ENCODE measurements around the gene C1QTNF6. TPM values are rescaled to one million over a fixed set of nuclear protein-coding genes. Genes with fewer than 3 reads are reported as not detected.

The C1QTNF6 gene
- total and polyA plus RNA-seq, 5 donors from 2014 or later, result 1.6 to 13.6 (median 2.1) TPM

- H3K27ac Mint-ChIP-seq, result peak overlapping the region; percentile 38 to 89 (median 55)
- peaks cover 54% of the 10 kb centered on the region for H3K4me1 ChIP-seq (ENCODE audit: control insufficient read depth, insufficient read depth, low read length, poor library complexity, severe bottlenecking)
- ATAC-seq (ENCODE audit: low read depth in 2 of 2), result no peak
Measured at GRCh38 chr22:37140686-37141323, 47.2 kb downstream of the C1QTNF6 start.

GRCh38 chr22:37139762-37140161, 48.3 kb downstream of the C1QTNF6 start:
- Histone ChIP-seq H3K27me3 (ENCODE audit: control insufficient read depth, insufficient read depth, low read length) (no peaks in the 10 kb centered on the region), H3K27ac (ENCODE audit: insufficient read depth, low read length, poor library complexity, severe bottlenecking) (peak overlapping the region; percentile 59), H3K4me3 (ENCODE audit: low read depth, low read length) (no peak overlapping the region), H3K36me3 (ENCODE audit: control insufficient read depth, insufficient read depth, low read length) (peaks cover 93% of the 10 kb centered on the region), H3K9me3 (ENCODE audit: control insufficient read depth in 2 of 2, low read length in 2 of 2) (no peaks in the 10 kb centered on the region), H3K4me1 (ENCODE audit: control insufficient read depth, insufficient read depth, low read length, poor library complexity, severe bottlenecking) (peaks cover 44% of the 10 kb centered on the region)
- Mint-ChIP-seq H3K27me3 (peaks cover 6% of the 10 kb centered on the region), H3K9me3 (no peaks in the 10 kb centered on the region), H3K4me3 (no peak overlapping the region), H3K4me1 (peaks cover 0 to 73% (median 30%) of the 10 kb centered on the region in 4 donors), H3K36me3 (peaks cover 53% of the 10 kb centered on the region), H3K27ac (peak overlapping the region in 2 of 3 donors; percentile 89 to 94)
- DNase-seq (no peak), ATAC-seq (ENCODE audit: low read depth in 2 of 2) (peak in 1 of 2 donors; percentile 34)

More at GRCh38 chr22:37140686-37141323, 47.2 kb downstream of the C1QTNF6 start:
- no peak for DNase-seq
- H3K27me3 ChIP-seq (ENCODE audit: control insufficient read depth, insufficient read depth, low read length), result no peaks in the 10 kb centered on the region
- H3K27me3 Mint-ChIP-seq, result peaks cover 6% of the 10 kb centered on the region
- H3K9me3 ChIP-seq (ENCODE audit: control insufficient read depth in 2 of 2, low read length in 2 of 2), result no peaks in the 10 kb centered on the region
- H3K9me3 Mint-ChIP-seq, result no peaks in the 10 kb centered on the region
- H3K27ac ChIP-seq (ENCODE audit: insufficient read depth, low read length, poor library complexity, severe bottlenecking), result peak overlapping the region; percentile 59
- H3K4me1 Mint-ChIP-seq, result peaks cover 0 to 82% (median 36%) of the 10 kb centered on the region in 4 donors
- no peak overlapping the region for H3K4me3 ChIP-seq (ENCODE audit: low read depth, low read length)
- H3K4me3 Mint-ChIP-seq, result peak overlapping the region in 3 of 4 donors; percentile 19 to 77 (median 52)
- H3K36me3 ChIP-seq (ENCODE audit: control insufficient read depth, insufficient read depth, low read length), result peaks cover 85% of the 10 kb centered on the region
- peaks cover 50% of the 10 kb centered on the region for H3K36me3 Mint-ChIP-seq

GRCh38 chr22:37138849-37139561, 49.0 kb downstream of the C1QTNF6 start:
- H3K9me3 ChIP-seq (ENCODE audit: control insufficient read depth in 2 of 2, low read length in 2 of 2), result no peaks in the 10 kb centered on the region
- H3K27me3 Mint-ChIP-seq, result peaks cover 6% of the 10 kb centered on the region
- H3K4me1 ChIP-seq (ENCODE audit: control insufficient read depth, insufficient read depth, low read length, poor library complexity, severe bottlenecking), result peaks cover 36% of the 10 kb centered on the region
- no peaks in the 10 kb centered on the region for H3K9me3 Mint-ChIP-seq
- H3K27me3 ChIP-seq (ENCODE audit: control insufficient read depth, insufficient read depth, low read length), result no peaks in the 10 kb centered on the region
- peak overlapping the region; percentile 59 for H3K27ac ChIP-seq (ENCODE audit: insufficient read depth, low read length, poor library complexity, severe bottlenecking)
- peaks cover 96% of the 10 kb centered on the region for H3K36me3 ChIP-seq (ENCODE audit: control insufficient read depth, insufficient read depth, low read length)
- no peak overlapping the region for H3K4me3 ChIP-seq (ENCODE audit: low read depth, low read length)
- ATAC-seq (ENCODE audit: low read depth in 2 of 2), result no peak
- DNase-seq, result no peak
- H3K4me1 Mint-ChIP-seq, result peaks cover 0 to 68% (median 27%) of the 10 kb centered on the region in 4 donors
- peak overlapping the region; percentile 89 to 99 (median 94) for H3K27ac Mint-ChIP-seq
- H3K4me3 Mint-ChIP-seq, result peak overlapping the region in 1 of 4 donors; percentile 77
- H3K36me3 Mint-ChIP-seq, result peaks cover 52% of the 10 kb centered on the region

GRCh38 chr22:37137903-37138665, 50.0 kb downstream of the C1QTNF6 start:
- no peak for ATAC-seq (ENCODE audit: low read depth in 2 of 2)
- Histone ChIP-seq H3K9me3 (ENCODE audit: control insufficient read depth in 2 of 2, low read length in 2 of 2) (no peaks in the 10 kb centered on the region), H3K4me3 (ENCODE audit: low read depth, low read length) (no peak overlapping the region), H3K4me1 (ENCODE audit: control insufficient read depth, insufficient read depth, low read length, poor library complexity, severe bottlenecking) (peaks cover 28% of the 10 kb centered on the region), H3K27me3 (ENCODE audit: control insufficient read depth, insufficient read depth, low read length) (no peaks in the 10 kb centered on the region), H3K36me3 (ENCODE audit: control insufficient read depth, insufficient read depth, low read length) (peaks cover 96% of the 10 kb centered on the region), H3K27ac (ENCODE audit: insufficient read depth, low read length, poor library complexity, severe bottlenecking) (peak overlapping the region; percentile 59)
- Mint-ChIP-seq H3K4me3 (peak overlapping the region in 2 of 4 donors; percentile 53 to 77), H3K9me3 (no peaks in the 10 kb centered on the region), H3K4me1 (peaks cover 0 to 62% (median 20%) of the 10 kb centered on the region in 4 donors), H3K36me3 (peaks cover 46% of the 10 kb centered on the region), H3K27ac (peak overlapping the region; percentile 89 to 99 (median 94)), H3K27me3 (no peaks in the 10 kb centered on the region)
- DNase-seq, result no peak

- Histone ChIP-seq H3K4me1 (ENCODE audit: control insufficient read depth, insufficient read depth, low read length, poor library complexity, severe bottlenecking) (peaks cover 18% of the 10 kb centered on the region), H3K27ac (ENCODE audit: insufficient read depth, low read length, poor library complexity, severe bottlenecking) (peak overlapping the region; percentile 55), H3K36me3 (ENCODE audit: control insufficient read depth, insufficient read depth, low read length) (peaks cover 96% of the 10 kb centered on the region), H3K9me3 (ENCODE audit: control insufficient read depth in 2 of 2, low read length in 2 of 2) (no peaks in the 10 kb centered on the region), H3K27me3 (ENCODE audit: control insufficient read depth, insufficient read depth, low read length) (no peaks in the 10 kb centered on the region), H3K4me3 (ENCODE audit: low read depth, low read length) (no peak overlapping the region)
- H3K36me3 Mint-ChIP-seq, result peaks cover 53% of the 10 kb centered on the region
- peak overlapping the region; percentile 72 to 85 (median 84) for H3K27ac Mint-ChIP-seq
- peaks cover 0 to 60% (median 19%) of the 10 kb centered on the region in 4 donors for H3K4me1 Mint-ChIP-seq
- H3K4me3 Mint-ChIP-seq, result no peak overlapping the region
- no peaks in the 10 kb centered on the region for H3K9me3 Mint-ChIP-seq
- H3K27me3 Mint-ChIP-seq, result no peaks in the 10 kb centered on the region
- ATAC-seq (ENCODE audit: low read depth in 2 of 2) (no peak), DNase-seq (no peak)
Measured at GRCh38 chr22:37137131-37137530, 50.9 kb downstream of the C1QTNF6 start.

GRCh38 chr22:37135023-37135422, 53.0 kb downstream of the C1QTNF6 start:
- peaks cover 96% of the 10 kb centered on the region for H3K36me3 ChIP-seq (ENCODE audit: control insufficient read depth, insufficient read depth, low read length)
- H3K27ac ChIP-seq (ENCODE audit: insufficient read depth, low read length, poor library complexity, severe bottlenecking), result peak overlapping the region; percentile 33
- Mint-ChIP-seq H3K4me1 (peaks cover 0 to 55% (median 18%) of the 10 kb centered on the region in 4 donors), H3K36me3 (peaks cover 52% of the 10 kb centered on the region), H3K27ac (peak overlapping the region in 2 of 3 donors; percentile 20 to 79), H3K27me3 (no peaks in the 10 kb centered on the region), H3K9me3 (no peaks in the 10 kb centered on the region), H3K4me3 (peak overlapping the region in 1 of 4 donors; percentile 15)
- peaks cover 8% of the 10 kb centered on the region for H3K4me1 ChIP-seq (ENCODE audit: control insufficient read depth, insufficient read depth, low read length, poor library complexity, severe bottlenecking)
- ATAC-seq (ENCODE audit: low read depth in 2 of 2) (no peak), DNase-seq (no peak)
- H3K4me3 ChIP-seq (ENCODE audit: low read depth, low read length), result no peak overlapping the region
- no peaks in the 10 kb centered on the region for H3K9me3 ChIP-seq (ENCODE audit: control insufficient read depth in 2 of 2, low read length in 2 of 2)
- no peaks in the 10 kb centered on the region for H3K27me3 ChIP-seq (ENCODE audit: control insufficient read depth, insufficient read depth, low read length)

GRCh38 chr22:37133304-37134018, 54.6 kb downstream of the C1QTNF6 start:
- H3K9me3 ChIP-seq (ENCODE audit: control insufficient read depth in 2 of 2, low read length in 2 of 2), result no peaks in the 10 kb centered on the region
- no peaks in the 10 kb centered on the region for H3K9me3 Mint-ChIP-seq
- H3K4me1 Mint-ChIP-seq, result peaks cover 0 to 45% (median 16%) of the 10 kb centered on the region in 4 donors
- DNase-seq (no peak), ATAC-seq (ENCODE audit: low read depth in 2 of 2) (no peak)
- no peaks in the 10 kb centered on the region for H3K27me3 Mint-ChIP-seq
- H3K36me3 Mint-ChIP-seq, result peaks cover 43% of the 10 kb centered on the region
- H3K4me1 ChIP-seq (ENCODE audit: control insufficient read depth, insufficient read depth, low read length, poor library complexity, severe bottlenecking), result no peaks in the 10 kb centered on the region
- peak overlapping the region; percentile 35 for H3K27ac ChIP-seq (ENCODE audit: insufficient read depth, low read length, poor library complexity, severe bottlenecking)
- peaks cover 94% of the 10 kb centered on the region for H3K36me3 ChIP-seq (ENCODE audit: control insufficient read depth, insufficient read depth, low read length)
- no peak overlapping the region for H3K4me3 ChIP-seq (ENCODE audit: low read depth, low read length)
- peak overlapping the region; percentile 63 to 89 (median 75) for H3K27ac Mint-ChIP-seq
- no peaks in the 10 kb centered on the region for H3K27me3 ChIP-seq (ENCODE audit: control insufficient read depth, insufficient read depth, low read length)
- H3K4me3 Mint-ChIP-seq, result peak overlapping the region in 1 of 4 donors; percentile 43

Measured in CD4-positive, CD25-positive, alpha-beta regulatory T cell (primary cell).